SK-N-DZ (cell line): ENCODE results near the gene FAM20C.
A peak's percentile ranks its signal among the peaks of the same experiment; 100 is the strongest.

ENCODE experiments used
- DNase-seq: peaks from one replicate; pipeline ENCODE4 v3.0.0-alpha.2; 2015; ENCODE audit warnings: low spot score

FAM20C gene

DNA sequence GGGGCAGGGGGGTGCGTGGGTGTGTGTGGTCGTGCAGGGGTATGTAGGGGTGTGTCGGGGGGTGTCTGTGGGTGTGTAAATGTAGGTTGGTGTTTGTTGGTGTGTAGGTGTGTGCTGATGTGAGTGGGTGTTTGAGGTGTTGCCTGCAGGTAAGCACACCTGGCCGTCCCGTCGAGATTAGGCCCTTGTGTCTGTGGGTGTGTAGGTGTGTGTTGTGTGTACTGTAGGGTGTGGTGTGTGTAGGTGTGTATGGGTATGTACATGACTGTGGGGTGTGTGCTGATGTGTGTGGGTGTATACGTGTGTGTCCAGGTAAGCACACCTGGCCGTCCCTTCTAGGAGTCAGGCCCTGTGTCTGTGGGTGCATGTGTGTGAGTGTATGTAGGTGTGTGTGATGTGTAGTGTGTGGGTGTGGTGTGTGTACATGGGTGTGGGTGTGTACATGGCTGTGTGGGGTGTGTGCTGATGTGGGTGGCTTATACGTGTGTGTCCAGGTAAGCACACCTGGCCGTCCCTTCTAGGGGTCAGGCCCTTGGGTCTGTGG is 15.8 kb downstream of the FAM20C start:
- no peak for DNase-seq

DNA sequence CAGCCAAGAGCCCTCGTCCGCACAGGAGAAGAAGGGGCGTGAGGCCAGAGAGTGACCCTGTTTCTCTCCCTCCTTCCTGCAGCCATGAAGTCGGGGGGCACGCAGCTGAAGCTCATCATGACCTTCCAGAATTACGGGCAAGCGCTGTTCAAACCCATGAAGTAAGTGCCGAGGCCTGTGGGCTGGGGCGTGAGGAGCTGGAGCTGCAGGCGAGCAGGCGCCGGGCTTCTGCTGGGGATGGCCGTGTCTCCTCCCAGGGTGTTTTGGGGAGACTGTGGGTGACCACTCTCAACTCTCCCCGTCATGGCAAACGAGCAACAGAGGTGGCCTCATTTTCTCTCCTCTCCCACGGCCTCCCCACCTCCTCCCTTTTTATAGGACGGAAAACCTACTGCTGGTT is 16.4 kb downstream of the FAM20C start:
- DNase-seq: no peak

DNA sequence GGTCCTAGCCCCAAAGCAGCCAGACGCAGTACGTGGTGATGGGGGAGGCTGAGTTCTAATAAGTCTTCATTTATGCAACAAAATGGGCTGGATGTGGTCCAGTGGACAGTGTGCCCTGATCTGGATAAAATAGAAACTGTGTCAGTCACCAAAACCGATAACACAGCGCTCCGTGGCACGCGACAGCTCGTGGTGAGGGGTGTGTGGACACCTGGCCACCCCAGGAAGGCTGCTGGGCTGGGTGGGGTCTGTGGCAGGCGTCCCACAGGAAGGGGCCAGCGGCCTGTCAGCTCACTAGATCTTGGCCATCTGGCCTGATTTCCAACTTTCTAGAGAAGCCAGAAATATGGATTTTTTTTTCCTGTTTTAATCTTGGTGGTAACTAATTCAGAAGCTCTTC is 17.0 kb downstream of the FAM20C start:
- no peak for DNase-seq

DNA sequence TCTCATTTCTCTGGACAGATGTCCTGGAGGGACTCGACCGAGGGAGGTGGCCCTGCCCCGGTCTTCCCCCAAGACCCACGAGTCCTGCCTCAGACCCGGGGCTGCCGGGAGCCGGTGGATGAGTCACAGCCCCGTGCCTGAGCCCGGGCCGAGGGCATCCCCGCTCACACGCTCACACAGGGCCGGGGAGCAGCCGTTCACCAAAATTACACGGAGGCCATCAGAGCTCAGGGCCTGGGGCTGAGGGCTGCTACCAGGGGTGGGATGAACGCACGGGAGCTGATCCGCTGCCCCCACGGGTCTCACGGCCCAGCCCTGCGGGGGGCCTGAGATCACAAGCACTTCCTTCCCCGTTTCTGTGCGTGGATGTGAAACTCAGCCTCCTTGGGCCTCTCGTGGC is 17.5 kb downstream of the FAM20C start:
- no peak for DNase-seq

DNA sequence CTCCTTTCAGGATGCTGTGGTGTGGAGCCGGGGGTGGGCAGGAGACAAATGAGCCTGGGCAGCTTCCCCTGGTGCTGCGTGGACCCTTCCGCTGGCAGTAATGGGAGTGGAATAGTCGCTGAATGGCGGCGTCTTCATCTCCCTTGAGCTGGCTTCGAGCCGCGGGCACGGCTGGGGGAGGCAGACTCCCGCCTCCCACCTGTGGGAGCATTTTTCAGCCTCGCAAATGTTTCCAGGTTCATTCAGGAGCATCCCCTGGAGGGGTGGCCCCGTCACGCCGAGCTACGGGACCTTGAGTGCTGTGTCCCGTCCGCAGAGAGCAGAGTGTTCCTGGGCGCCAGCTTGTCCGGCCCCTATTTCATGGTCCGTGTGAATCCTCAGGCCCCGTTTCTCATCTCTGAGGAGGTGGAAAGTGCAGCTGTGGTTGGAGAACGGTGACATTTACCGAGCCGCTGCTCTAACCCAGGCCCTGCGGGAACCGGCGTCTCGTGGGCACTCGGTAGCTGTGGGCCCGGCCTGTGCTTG is 18.1 kb downstream of the FAM20C start:
- DNase-seq: no peak

DNA sequence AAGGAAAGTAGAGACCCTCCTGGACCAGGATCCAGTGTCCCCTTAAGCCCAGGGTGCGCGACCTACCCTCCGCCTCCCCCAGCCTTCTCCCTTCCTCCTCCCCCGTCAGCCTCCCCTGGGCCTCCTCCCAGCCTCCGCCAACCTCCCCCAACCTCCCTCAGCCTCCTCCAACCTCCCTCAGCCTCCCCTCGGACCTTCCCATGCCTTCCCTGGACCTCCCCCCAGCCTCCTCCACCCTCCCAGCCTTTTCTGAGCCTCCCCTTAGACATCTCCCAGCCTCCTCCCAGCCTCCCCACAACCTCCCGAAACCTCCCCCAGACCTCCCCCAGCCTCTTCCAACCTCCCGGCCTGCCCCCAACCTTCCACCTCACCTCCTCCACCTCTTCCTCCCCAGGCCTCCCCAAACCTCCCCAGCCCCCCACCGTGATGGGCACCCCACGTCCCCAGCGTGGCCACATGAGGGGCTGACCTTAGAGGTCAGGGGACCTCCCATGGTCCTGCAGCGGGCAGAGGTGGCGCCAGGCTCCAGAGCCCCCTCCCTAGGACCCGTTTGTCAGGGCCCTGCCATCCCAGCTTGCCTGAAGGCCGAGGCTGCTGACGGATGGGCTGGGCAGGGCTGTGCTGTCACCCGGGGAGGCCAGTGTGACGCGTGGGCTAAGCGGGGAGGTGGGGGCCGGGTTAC is 18.8 kb downstream of the FAM20C start:
- DNase-seq: no peak

DNA sequence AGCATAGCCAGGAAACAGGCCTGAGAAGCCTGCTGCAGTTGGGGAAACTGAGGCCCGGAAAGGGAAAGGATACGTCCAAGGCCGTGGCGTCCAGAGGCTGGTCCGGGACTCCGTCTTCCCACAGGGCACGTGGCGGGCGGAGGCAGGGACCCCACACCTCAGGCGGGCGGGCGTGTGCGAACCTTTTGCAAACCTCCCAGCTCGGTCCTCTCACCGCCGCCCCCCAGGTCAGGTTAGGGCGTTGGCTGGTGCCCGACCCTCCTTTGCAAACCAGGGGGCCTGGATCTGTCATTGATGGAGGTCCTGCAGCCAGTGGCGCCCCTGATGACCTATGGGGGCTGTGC is 19.3 kb downstream of the FAM20C start:
- no peak for DNase-seq

DNA sequence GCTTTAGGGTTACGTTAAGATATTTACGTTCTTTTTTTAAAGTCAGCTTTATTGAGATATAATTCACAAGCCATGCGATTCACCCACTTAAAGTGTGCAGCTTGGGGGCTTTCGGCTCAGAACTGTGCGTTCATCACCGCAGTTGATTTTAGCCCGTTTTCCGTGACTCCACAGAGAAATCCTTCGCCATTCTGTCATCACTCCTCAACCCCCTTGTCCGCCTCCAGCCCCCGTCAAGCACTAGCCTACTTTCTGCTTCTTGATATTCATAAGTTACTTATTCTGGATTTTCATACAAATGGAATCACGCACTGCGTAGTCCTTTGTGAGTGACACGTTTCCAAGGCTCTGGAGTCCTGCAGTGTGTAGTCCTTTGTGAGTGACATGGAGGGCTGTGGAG is 20.4 kb downstream of the FAM20C start:
- no peak for DNase-seq

DNA sequence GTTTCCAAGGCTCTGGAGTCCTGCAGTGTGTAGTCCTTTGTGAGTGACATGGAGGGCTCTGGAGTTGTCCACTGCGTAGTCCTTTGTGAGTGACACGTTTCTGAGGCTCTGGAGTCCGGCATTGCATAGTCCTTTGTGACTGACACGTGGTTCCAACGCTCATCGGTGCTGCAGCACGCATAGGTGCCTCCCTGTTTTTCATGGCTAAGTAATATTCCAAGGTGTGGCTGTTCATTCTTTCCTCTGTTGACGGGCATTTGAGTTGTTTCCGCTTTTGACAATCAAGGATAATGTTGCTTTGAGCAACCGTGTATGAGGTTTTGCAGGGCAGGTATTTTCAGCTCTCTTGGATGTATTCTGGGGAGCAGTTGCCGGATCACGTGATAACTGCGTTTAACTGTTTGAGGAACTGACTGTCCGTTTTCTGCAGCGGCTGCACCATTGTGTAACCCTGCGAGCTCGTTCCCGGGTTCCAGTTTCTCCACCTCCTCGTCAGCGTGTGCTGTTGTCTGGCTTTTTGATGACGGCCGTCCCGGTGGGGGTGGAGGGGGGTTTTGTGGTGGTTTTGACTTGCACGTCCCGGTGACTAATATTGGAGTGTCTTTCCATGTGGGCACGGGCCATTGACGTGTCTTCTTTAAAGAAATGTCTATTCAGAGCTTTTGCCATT is 21.1 kb downstream of the FAM20C start:
- no peak for DNase-seq

DNA sequence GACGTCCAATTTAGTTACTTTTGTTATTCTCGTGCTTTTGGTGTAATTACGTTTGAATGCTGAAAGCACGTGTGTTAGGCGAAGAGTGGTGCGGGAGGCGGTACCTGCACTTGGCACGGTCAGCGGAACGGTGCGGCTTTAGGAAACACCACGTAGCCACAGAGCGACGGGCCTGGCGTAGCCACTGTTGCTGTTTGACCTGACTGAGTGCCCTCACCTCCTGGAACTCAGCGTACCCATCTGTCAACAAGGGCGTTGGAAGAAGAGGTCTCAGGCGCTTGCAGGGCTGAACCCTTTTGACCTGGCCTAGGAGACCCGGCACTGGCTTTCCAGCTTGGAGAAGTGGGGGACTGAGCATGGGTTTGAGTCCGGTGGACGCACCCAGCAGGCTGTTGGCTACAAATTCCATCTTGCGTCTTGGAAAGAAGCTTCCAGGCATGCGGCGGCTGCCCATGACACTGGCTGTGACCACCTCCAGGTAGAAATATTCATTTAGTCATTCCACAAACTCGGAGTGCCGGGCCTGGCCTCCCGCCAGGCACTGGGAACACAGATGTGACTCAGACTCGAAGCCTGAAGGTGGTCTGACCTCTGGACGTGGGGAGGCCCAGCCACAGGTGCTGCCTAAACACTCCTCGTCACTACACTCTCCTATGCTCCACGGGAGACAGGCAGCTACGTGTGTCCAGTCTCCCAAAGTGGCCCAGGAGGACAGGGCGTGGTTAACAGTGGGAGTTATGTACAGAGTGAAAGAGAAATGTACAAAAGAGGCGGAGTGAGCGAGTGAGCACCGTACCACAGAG is 22.2 kb downstream of the FAM20C start:
- no peak for DNase-seq

DNA sequence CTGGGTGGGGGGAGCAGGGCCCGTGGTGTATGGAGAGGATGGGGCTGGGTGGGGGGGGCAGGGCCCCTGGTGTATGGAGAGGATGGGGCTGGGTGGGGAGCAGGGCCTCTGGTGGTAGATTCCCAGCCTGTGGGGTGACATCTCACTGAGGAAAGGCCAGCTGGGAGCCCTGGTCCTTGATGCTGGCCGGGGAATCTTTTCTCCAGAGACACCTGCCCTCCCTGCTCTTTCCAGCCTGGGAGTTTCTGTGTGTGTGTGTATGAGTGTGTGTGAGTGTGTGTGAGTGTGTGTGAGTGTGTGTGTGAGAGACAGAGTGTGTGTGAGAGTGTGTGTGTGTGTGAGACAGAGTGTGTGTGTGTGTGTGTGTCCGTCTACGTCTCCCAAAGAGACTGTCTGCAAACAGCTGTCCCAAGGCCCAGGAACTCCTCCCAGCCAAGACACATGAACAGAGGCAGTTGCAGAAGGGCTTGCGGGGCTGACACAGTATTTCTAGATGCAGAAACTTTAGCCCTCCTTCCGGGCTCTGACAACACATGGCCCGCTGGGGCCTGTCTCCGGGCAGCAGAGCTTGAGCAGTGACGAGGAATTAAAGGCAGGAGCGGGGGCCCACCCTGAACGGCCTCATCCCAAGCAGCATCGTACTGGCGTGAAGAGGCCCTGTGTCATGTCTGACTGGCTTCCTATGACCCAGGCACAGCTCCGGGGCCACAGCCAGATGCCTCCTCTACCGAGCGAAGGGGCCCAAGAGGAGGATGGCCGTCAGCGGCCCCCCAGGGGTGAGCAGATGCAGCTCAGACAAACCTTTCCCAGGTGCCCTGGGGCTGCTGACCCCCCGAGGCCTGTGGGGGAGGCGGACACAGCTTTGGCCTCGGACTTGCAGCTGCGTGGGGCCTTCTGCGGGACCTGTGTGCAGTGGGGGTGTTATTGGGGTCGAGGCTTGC is 24.3 kb downstream of the FAM20C start:
- DNase-seq: peak; percentile 63

DNA sequence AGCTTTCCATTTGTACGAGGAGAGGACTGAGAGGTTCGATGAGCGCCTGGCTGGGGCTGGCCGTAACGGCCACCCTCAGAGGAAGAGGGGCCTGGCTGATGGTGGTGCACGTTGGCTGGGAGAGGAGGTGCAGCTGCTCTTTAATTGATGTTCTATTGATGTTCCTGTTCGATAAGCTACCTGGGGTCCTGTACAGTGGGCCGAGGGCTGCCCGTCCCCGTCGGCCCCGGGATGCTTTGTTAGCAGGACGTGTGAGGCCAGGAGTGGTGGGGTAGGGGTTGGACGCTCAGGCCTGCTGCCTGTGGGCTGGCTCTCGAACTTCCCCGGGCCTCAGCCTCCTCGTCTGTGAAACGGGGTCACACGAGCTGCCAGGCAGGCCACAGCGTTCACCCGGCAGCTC is 25.4 kb downstream of the FAM20C start:
- DNase-seq: peak; percentile 41

DNA sequence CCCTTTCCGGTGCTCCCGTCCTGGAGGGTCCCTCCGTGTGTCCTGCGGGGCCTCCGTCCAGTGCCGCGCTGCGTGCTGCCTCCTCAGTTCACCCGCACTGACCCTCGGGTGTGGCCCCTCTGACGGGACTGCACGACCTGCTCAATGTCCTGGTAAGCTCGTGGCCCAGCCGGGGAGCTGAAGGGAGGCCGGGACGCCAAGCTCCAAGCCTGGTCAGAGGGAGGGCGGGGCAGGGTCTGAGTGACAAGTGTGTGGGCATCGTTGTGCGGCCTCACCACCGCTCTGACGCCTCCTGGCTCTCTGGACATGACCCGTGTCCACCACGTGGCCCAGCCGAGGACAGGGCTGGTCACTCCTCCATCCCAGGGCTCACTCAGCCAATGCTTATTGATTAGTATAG is 25.9 kb downstream of the FAM20C start:
- DNase-seq: no peak

DNA sequence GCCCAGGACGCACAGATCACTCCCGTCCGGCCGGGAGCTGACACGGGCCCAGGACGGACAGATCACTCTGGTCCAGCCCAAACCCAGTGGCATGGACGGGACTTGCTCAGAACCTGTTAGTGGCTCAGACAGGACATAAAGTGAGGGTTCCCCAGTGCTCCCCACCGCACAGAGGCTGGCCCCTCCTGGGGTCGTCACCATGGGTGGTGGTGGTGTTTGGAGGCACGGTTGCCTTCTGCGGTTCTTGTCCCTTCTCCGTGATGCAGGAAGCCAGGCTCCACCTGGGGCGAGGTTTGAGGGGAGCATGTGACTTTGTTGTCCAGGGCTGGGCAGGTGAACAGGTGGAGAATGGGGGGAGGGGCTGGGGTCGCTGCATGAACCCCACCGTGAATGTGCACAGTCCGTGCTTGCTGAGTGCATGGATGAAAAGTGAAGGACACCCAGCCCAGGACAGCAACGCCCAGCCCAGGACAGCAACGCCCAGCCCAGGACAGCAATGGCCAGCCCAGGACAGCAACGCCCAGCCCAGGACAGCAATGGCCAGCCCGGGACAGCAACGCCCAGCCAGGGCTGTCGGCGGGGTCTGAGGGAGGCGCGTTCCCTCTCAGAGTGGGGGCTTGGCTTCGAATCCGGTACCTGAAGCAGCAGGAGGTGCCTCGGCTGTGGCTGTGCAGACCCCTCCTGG is 26.7 kb downstream of the FAM20C start:
- no peak for DNase-seq

DNA sequence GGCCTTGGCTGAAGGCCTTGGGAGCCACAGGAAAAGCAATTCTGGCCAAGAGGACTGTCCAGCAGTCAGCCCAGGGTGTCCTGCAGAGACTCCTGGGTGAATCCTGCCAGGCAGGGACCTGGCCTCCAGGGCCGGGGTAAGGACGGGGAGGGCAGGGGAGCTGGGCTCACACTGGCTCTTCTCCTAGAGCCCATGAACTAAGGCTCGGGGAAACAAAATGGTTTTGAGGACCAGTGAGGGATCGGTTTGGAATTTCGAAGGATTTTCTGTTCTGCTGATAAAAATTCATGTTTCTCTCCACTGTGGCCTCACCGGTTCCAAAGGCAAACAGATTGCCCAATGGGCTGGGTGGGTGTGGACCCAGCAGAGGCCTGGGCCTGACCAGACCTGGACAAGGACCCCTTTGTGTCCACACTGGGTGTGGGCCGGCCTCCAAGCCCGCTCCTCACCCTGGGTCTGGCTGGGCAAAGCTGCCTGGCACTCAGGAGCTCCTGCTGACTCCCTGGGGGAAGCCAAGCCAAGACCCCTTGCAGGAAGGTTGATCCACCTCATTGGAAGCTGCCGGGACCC is 27.3 kb downstream of the FAM20C start:
- DNase-seq: no peak

DNA sequence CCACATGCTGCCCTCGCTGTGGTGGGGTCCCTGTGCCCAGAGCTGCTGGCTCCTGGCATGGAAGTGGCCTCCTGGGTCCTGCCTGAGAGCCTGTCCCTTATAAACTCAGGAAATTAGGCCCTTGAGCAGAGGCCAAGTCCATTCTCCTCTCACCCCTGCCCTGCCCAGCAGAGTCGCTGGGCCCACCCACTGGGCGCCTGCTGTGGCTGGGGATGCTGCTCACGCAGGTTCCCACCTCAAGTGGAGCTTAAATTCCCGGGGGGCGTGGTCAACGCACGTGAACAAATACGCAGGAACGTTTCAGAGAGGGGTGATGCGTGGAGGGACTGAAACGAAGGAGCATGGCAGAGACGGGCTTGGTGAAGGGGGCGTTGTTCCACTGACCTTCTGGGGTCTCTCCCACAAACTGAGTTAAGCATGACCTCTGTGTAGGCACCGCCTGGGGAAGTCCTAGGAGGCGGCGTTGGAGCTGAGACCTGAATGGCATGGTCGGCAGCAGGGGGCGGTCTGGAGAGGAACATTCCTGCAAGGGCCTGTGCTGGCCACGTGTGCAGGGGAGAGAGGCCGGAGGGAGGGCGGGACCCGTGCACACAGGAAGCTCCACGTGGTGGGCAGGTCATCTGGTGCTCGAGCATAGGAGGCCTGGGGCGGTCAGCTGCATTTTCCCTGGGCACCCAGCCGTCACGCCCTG is 27.9 kb downstream of the FAM20C start:
- peak; percentile 30 for DNase-seq

DNA sequence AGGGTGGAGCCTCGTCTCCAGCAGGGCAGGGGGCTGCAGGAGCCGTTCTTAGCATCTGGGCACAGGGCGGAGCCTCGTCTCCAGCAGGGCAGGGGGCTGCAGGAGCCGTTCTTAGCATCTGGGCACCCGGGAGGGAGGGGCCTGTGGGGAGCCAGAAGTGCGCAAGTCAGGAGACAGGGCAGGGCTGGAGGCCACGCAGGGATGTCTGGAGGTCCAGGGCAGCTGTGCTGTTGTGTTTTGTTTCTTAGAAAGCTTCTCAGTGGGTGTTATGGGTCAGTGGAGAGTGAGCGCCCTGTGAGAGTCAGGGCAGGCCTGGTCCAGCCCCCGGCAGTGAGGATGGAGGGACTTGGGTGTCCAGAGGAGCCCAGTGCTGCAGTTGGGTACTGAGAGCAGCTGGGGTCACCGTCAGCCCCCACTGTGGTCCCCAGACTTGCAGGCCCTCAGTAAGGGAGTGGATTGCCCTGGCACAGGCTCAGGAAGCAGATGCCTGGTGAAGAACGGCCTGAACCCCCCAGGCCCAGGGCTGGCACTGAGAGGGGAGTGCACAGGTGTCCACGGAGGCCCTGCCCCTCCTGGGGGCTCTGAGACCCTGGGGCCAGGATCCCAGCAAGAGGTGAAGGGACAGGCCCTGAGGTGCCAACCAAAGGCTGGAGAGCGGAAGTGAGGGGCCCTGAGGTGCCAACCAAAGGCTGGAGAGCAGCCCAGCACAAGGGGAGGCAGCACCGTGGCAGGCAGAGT is 29.8 kb downstream of the FAM20C start:
- no peak for DNase-seq

DNA sequence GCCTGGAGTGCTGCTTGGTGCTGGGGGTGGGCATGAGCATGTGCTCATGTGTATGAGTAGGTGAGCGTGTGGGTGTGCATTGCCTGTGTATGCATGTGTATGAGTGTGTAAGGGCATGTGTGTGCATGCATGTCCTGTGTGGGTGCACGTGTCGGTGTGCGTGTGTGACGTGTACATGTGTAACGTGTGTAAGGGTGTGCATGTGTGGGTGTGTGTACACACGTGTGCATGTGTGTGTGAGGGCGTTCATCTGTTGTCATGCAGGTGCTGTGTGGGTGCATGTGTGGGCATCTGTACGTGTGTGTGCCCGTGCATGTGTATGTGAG is 30.3 kb downstream of the FAM20C start:
- no peak for DNase-seq
